HepG2 (cell line): ENCODE results near the gene UBAC2. TPM values are rescaled to one million over a fixed set of nuclear protein-coding genes. Genes with fewer than 3 reads are reported as not detected.

ENCODE experiments used
- PREB ChIP-seq: sonication (generic); formaldehyde crosslinking; IDR thresholded peaks from 2 replicates; pipeline ENCODE4 v1.4.0; 2020; ENCODE audit warnings: missing genetic modification reagents
- SMAD9 ChIP-seq: sonication (generic); formaldehyde crosslinking; IDR thresholded peaks from 2 replicates; pipeline ENCODE4 v1.5.1; 2020; ENCODE audit warnings: mild to moderate bottlenecking, missing genetic modification reagents
- polyA plus RNA-seq, 8 experiments: library from polyadenylated mRNA; depleted of rRNA in 3 of 8; stranded (reverse) in 7 of 8; unstranded in 1 of 8; fragments of >200 nt; fragmentation: Illumina TruSeq in 4 of 8; extraction: Trizol in 4 of 8; gene quantifications; 2 replicates each; pipeline versions ENCODE4 v1.2.1 to v1.2.3, GENCODE V29; 2011 to 2016; ENCODE audit warnings: low read depth in 4 of 8, missing spikeins in 1 of 8, mixed read lengths in 1 of 8; ENCODE audit not compliant: insufficient read depth in 1 of 8
- total RNA-seq, 5 experiments: library from RNA; depleted of rRNA; stranded (reverse); fragments of >200 nt; fragmentation: Illumina TruSeq; extraction: Trizol; gene quantifications; 2 replicates each; pipeline ENCODE4 v1.2.3, GENCODE V29; 2016; ENCODE audit warnings: low read depth in 1 of 5
- TF ChIP-seq, protein P1 (sequence below): IDR thresholded peaks from 2 replicates; pipeline ENCODE4 v1.6.1; 2016; ENCODE audit warnings: low read depth, missing genetic modification reagents, missing compliant biosample characterization
- TF ChIP-seq, protein P2 (sequence below): IDR thresholded peaks from 2 replicates; pipeline ENCODE4 v1.6.1; 2016; ENCODE audit warnings: low read depth, borderline replicate concordance

UBAC2 gene
- total and polyA plus RNA-seq, 2 of the 13 experiments (the other 11 are each of a cell fraction or from before 2014, with no cell fraction given): 61.3 to 80.8 TPM

DNA sequence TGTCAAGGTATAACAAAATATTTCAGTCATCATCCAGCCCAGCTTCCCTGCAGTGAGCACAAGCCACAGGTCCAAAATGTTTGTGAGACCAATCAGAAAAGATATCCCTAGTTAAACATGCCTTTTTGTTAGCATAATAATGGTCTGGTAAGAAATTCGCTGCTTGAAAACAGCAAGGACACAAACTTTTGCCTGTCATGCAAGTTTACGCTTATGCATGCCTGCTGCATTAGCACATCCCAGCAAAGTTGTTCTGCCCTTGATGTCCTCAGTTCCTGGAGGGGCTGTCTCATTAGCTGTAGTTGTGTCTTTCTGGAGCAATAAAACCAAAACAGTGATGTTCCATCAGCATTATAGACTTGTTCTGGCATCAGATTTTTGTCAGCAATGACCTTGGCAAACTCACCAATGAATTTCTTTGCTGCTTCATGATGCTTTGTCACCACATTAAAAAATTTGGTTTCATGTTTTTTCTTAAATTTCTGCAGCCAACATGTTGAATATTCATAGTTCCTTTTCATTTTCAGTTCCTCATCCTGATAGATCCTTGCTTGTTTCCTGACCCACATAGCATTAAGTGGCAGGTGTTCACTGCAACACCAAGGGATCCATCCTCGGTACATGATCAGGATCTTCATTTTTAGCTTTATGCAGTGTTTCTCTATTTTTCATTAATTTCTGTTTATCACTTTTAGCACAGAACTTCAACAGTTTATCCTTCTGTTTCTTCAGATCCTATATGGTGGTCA lies 178.5 kb downstream of the UBAC2 start (continued):
- TF ChIP-seq, protein P1, sequence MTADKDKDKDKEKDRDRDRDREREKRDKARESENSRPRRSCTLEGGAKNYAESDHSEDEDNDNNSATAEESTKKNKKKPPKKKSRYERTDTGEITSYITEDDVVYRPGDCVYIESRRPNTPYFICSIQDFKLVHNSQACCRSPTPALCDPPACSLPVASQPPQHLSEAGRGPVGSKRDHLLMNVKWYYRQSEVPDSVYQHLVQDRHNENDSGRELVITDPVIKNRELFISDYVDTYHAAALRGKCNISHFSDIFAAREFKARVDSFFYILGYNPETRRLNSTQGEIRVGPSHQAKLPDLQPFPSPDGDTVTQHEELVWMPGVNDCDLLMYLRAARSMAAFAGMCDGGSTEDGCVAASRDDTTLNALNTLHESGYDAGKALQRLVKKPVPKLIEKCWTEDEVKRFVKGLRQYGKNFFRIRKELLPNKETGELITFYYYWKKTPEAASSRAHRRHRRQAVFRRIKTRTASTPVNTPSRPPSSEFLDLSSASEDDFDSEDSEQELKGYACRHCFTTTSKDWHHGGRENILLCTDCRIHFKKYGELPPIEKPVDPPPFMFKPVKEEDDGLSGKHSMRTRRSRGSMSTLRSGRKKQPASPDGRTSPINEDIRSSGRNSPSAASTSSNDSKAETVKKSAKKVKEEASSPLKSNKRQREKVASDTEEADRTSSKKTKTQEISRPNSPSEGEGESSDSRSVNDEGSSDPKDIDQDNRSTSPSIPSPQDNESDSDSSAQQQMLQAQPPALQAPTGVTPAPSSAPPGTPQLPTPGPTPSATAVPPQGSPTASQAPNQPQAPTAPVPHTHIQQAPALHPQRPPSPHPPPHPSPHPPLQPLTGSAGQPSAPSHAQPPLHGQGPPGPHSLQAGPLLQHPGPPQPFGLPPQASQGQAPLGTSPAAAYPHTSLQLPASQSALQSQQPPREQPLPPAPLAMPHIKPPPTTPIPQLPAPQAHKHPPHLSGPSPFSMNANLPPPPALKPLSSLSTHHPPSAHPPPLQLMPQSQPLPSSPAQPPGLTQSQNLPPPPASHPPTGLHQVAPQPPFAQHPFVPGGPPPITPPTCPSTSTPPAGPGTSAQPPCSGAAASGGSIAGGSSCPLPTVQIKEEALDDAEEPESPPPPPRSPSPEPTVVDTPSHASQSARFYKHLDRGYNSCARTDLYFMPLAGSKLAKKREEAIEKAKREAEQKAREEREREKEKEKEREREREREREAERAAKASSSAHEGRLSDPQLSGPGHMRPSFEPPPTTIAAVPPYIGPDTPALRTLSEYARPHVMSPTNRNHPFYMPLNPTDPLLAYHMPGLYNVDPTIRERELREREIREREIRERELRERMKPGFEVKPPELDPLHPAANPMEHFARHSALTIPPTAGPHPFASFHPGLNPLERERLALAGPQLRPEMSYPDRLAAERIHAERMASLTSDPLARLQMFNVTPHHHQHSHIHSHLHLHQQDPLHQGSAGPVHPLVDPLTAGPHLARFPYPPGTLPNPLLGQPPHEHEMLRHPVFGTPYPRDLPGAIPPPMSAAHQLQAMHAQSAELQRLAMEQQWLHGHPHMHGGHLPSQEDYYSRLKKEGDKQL (CRISPR knock-in tag): no peak
- no peak for TF ChIP-seq PREB (CRISPR knock-in tag)
- TF ChIP-seq, protein P2, sequence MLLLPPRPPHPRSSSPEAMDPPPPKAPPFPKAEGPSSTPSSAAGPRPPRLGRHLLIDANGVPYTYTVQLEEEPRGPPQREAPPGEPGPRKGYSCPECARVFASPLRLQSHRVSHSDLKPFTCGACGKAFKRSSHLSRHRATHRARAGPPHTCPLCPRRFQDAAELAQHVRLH (CRISPR knock-in tag): no peak
- TF ChIP-seq SMAD9: no peak
